Skeletal muscle satellite cell (primary cell): ENCODE data around the gene RREB1.

Source experiments
- H3K27me3 ChIP-seq: 2 replicates; pipeline ENCODE4 v1.7.0; 2013; ENCODE audit warnings: low read length; ENCODE audit not compliant: control insufficient read depth, insufficient read depth
- H3K36me3 ChIP-seq: 2 replicates; pipeline ENCODE4 v1.7.0; 2013; ENCODE audit warnings: mild to moderate bottlenecking, control low read depth, low read length; ENCODE audit not compliant: insufficient read depth
- H3K4me1 ChIP-seq: 2 replicates; pipeline ENCODE4 v1.7.0; 2013; ENCODE audit warnings: low read length; ENCODE audit not compliant: control insufficient read depth, insufficient read depth
- H3K4me2 ChIP-seq: 2 replicates; pipeline ENCODE4 v1.7.0; 2013; ENCODE audit warnings: mild to moderate bottlenecking, low read length
- H3K4me3 ChIP-seq: 2 replicates; pipeline ENCODE4 v1.7.0; 2013; ENCODE audit warnings: low read length
- H3K9ac ChIP-seq: 2 replicates; pipeline ENCODE4 v1.7.0; 2013; ENCODE audit warnings: mild to moderate bottlenecking, low read depth, low read length, moderate library complexity
- H3K9me3 ChIP-seq: replicated peaks from 2 replicates; pipeline ENCODE4 v1.7.0; 2013; ENCODE audit warnings: mild to moderate bottlenecking, control low read depth, low read length

RREB1 gene

GRCh38 chr6:7129784-7130569 is 22.2 kb downstream of the RREB1 start:
- no peak overlapping the region for H3K4me3 ChIP-seq
- no peaks in the 10 kb centered on the region for H3K9me3 ChIP-seq
- no peaks in the 10 kb centered on the region for H3K27me3 ChIP-seq
- H3K4me1 ChIP-seq, result peaks cover 14% of the 10 kb centered on the region
- H3K9ac ChIP-seq, result no peak overlapping the region
- H3K36me3 ChIP-seq, result peaks cover 3% of the 10 kb centered on the region
- H3K4me2 ChIP-seq, result peak overlapping the region; percentile 39

GRCh38 chr6:7131390-7131789 is 23.6 kb downstream of the RREB1 start:
- Histone ChIP-seq H3K9me3 (no peaks in the 10 kb centered on the region), H3K4me1 (peaks cover 14% of the 10 kb centered on the region), H3K36me3 (no peaks in the 10 kb centered on the region), H3K4me2 (no peak overlapping the region), H3K27me3 (no peaks in the 10 kb centered on the region), H3K4me3 (no peak overlapping the region), H3K9ac (no peak overlapping the region)

DNA sequence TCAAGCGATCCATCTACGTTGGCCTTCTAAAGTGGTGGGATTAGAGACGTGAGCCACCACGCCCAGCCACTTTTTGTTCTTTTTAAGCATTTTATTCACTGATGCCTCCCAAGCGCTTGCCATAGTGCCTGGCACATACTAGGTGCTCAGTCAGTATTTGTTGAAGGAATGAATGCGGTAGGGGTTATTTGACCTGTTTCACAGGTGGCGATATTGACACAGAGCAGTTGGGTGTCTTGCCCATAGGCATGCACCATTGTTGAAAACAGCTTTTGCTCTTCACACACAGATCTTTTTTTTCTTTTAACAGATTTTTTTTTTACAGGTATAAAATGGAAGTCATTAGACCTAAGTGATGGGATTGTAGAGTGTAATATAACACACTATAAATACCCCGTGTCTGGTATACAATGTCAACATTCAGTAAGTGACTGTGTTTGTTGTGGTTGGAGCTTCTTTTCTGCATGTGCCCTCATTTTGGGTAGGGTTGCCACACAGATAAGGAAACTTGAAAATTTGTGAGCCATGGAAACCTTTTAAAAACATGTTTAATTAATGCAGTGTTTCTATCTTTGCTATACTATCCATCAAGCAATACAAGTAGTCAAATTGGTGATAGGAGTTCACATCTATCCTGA is 24.8 kb downstream of the RREB1 start:
- H3K9ac ChIP-seq, result no peak overlapping the region
- H3K27me3 ChIP-seq, result no peaks in the 10 kb centered on the region
- H3K36me3 ChIP-seq, result no peaks in the 10 kb centered on the region
- no peak overlapping the region for H3K4me3 ChIP-seq
- H3K9me3 ChIP-seq, result no peaks in the 10 kb centered on the region
- H3K4me1 ChIP-seq, result peaks cover 22% of the 10 kb centered on the region
- no peak overlapping the region for H3K4me2 ChIP-seq

DNA sequence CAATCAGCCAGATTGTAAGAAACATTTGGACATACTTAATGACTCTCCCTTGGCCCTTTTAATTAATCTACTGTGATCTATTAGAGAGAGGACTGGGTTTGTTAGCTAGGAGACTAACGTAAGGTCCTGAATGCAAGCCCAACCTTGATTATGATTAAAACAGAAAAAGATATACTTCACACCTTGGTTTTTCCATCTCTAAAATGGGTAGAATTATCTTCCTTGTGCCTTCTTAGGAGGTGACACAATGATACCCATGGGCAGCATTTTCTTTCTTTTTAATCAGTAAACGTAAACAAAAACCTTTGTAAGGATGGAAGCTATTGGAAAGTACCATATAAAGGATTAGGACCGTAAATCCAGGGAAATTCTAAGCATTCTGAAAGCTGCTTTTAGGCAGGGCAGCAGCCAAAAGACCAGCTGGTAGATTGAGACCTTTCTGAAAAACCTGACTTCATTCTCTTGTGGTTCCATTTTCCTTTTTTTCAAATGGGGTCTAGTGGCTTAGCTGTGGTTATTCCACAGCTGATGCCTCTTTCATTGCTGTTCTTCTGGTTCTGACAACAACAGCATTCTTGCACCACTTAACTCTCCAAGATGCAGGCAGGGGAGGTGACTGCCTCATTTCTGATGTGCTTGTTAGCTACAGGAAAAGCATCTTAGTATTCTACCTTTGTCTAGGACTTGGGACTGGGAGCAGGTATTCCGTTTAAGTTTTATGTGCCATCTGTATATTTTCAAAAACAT is 27.4 kb downstream of the RREB1 start:
- no peaks in the 10 kb centered on the region for H3K27me3 ChIP-seq
- H3K4me3 ChIP-seq, result no peak overlapping the region
- H3K4me2 ChIP-seq, result no peak overlapping the region
- H3K36me3 ChIP-seq, result no peaks in the 10 kb centered on the region
- H3K4me1 ChIP-seq, result peaks cover 30% of the 10 kb centered on the region
- no peaks in the 10 kb centered on the region for H3K9me3 ChIP-seq
- no peak overlapping the region for H3K9ac ChIP-seq

- H3K9ac ChIP-seq, result no peak overlapping the region
- no peaks in the 10 kb centered on the region for H3K36me3 ChIP-seq
- H3K4me3 ChIP-seq, result no peak overlapping the region
- H3K27me3 ChIP-seq, result no peaks in the 10 kb centered on the region
- H3K4me1 ChIP-seq, result peaks cover 30% of the 10 kb centered on the region
- no peak overlapping the region for H3K4me2 ChIP-seq
- no peaks in the 10 kb centered on the region for H3K9me3 ChIP-seq
These were observed 28.0 kb downstream of the RREB1 start for GRCh38 chr6:7135755-7136154.

GRCh38 chr6:7136859-7137334 is 29.1 kb downstream of the RREB1 start:
- peak overlapping the region; percentile 83 for H3K9ac ChIP-seq
- no peaks in the 10 kb centered on the region for H3K27me3 ChIP-seq
- no peak overlapping the region for H3K4me3 ChIP-seq
- peaks cover 37% of the 10 kb centered on the region for H3K4me1 ChIP-seq
- peak overlapping the region; percentile 79 for H3K4me2 ChIP-seq
- H3K9me3 ChIP-seq, result no peaks in the 10 kb centered on the region
- no peaks in the 10 kb centered on the region for H3K36me3 ChIP-seq

- no peaks in the 10 kb centered on the region for H3K9me3 ChIP-seq
- no peaks in the 10 kb centered on the region for H3K27me3 ChIP-seq
- H3K4me2 ChIP-seq, result peak overlapping the region; percentile 79
- peak overlapping the region; percentile 83 for H3K9ac ChIP-seq
- peaks cover 41% of the 10 kb centered on the region for H3K4me1 ChIP-seq
- no peaks in the 10 kb centered on the region for H3K36me3 ChIP-seq
- H3K4me3 ChIP-seq, result peak overlapping the region; percentile 53
These were observed 29.7 kb downstream of the RREB1 start for GRCh38 chr6:7137335-7138045.

GRCh38 chr6:7138046-7138531 is 30.3 kb downstream of the RREB1 start:
- H3K27me3 ChIP-seq, result no peaks in the 10 kb centered on the region
- H3K4me1 ChIP-seq, result peaks cover 44% of the 10 kb centered on the region
- peak overlapping the region; percentile 53 for H3K4me3 ChIP-seq
- peak overlapping the region; percentile 83 for H3K9ac ChIP-seq
- H3K36me3 ChIP-seq, result no peaks in the 10 kb centered on the region
- peak overlapping the region; percentile 79 for H3K4me2 ChIP-seq
- H3K9me3 ChIP-seq, result no peaks in the 10 kb centered on the region

DNA sequence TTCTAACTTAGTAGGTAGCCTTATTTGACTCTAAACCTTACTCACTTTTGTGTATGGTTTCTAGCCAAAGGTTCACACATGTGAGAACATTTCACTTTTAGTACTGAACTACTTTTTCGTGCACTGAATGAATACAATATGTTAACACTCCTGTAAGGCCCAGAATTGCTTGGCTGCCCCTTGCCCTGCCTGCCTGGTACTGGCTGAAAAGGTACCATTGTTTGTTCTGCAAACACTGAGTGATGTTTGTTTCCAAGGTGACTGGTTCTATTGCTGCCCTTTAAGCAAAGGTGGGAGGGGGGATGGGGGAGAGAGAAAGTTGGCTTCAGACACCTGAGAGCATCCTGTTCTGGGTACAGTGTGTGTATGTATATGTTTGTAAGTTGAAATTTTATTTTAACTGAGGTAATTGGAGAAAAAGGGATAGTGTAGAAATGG is 31.2 kb downstream of the RREB1 start:
- H3K4me1 ChIP-seq, result peaks cover 51% of the 10 kb centered on the region
- H3K9me3 ChIP-seq, result no peaks in the 10 kb centered on the region
- no peak overlapping the region for H3K9ac ChIP-seq
- no peaks in the 10 kb centered on the region for H3K27me3 ChIP-seq
- no peaks in the 10 kb centered on the region for H3K36me3 ChIP-seq
- H3K4me3 ChIP-seq, result no peak overlapping the region
- H3K4me2 ChIP-seq, result peak overlapping the region; percentile 79

GRCh38 chr6:7139835-7140470 is 32.2 kb downstream of the RREB1 start:
- no peaks in the 10 kb centered on the region for H3K27me3 ChIP-seq
- peaks cover 56% of the 10 kb centered on the region for H3K4me1 ChIP-seq
- H3K9me3 ChIP-seq, result no peaks in the 10 kb centered on the region
- peak overlapping the region; percentile 95 for H3K9ac ChIP-seq
- peak overlapping the region; percentile 97 for H3K4me2 ChIP-seq
- H3K36me3 ChIP-seq, result no peaks in the 10 kb centered on the region
- H3K4me3 ChIP-seq, result peak overlapping the region; percentile 85
